GM12891 (cell line): ENCODE data around the gene GLRX2.

Experiments
- PAX5 ChIP-seq: IDR thresholded peaks from 2 replicates; pipeline ENCODE4 v1.6.1; 2011; ENCODE audit warnings: low read length, moderate library complexity, mild to moderate bottlenecking; ENCODE audit not compliant: insufficient read depth, severe bottlenecking
- POLR2A ChIP-seq: IDR thresholded peaks from 2 replicates; pipeline ENCODE4 v1.6.1; 2011; ENCODE audit warnings: low read depth, low read length, control low read depth
- POLR2AphosphoS5 ChIP-seq: IDR thresholded peaks from 2 replicates; pipeline ENCODE4 v1.6.1; 2011; ENCODE audit warnings: low read depth, low read length, control low read depth
- SPI1 ChIP-seq: IDR thresholded peaks from 2 replicates; pipeline ENCODE4 v1.6.1; 2011; ENCODE audit warnings: low read depth, low read length, control low read depth
- TAF1 ChIP-seq: IDR thresholded peaks from 2 replicates; pipeline ENCODE4 v1.6.1; 2011; ENCODE audit warnings: low read depth, low read length, control low read depth

GRCh38 chr1:193110864-193111263, 5.7 kb upstream of the GLRX2 start:
- TF ChIP-seq POLR2A = no peak
- no peak for TF ChIP-seq PAX5
- TF ChIP-seq TAF1 = no peak
- no peak for TF ChIP-seq POLR2AphosphoS5
- no peak for TF ChIP-seq SPI1
